ENCODE data around the gene RALB.
"Not testable (repeated sequence)": the region's sequence is repeated elsewhere in the genome, so short reads cannot be mapped to it uniquely, and the experiment has no call there.

Gene RALB

GRCh38 chr2:120315367-120316033, 62.8 kb downstream of the RALB start:
- no peak for DNase-seq (ENCODE audit: low read depth)

- no peak for DNase-seq (ENCODE audit: low read depth)
These were observed 63.4 kb downstream of the RALB start for GRCh38 chr2:120316071-120316470.

GRCh38 chr2:120316528-120317179, 64.0 kb downstream of the RALB start:
- DNase-seq (ENCODE audit: low read depth), result no peak

GRCh38 chr2:120317180-120317533, 64.5 kb downstream of the RALB start:
- no peak for DNase-seq (ENCODE audit: low read depth)

GRCh38 chr2:120317916-120318315, 65.3 kb downstream of the RALB start:
- DNase-seq (ENCODE audit: low read depth), result no peak

- no peak for DNase-seq (ENCODE audit: low read depth)
These were observed 66.0 kb downstream of the RALB start for GRCh38 chr2:120318626-120319025.

- no peak for DNase-seq (ENCODE audit: low read depth)
These were observed 66.5 kb downstream of the RALB start for GRCh38 chr2:120319123-120319522.

- no peak for DNase-seq (ENCODE audit: low read depth)
These were observed 67.2 kb downstream of the RALB start for GRCh38 chr2:120319686-120320317.

GRCh38 chr2:120320318-120320851, 67.7 kb downstream of the RALB start:
- no peak for DNase-seq (ENCODE audit: low read depth)

GRCh38 chr2:120320887-120321556, 68.4 kb downstream of the RALB start:
- DNase-seq (ENCODE audit: low read depth), result not testable (repeated sequence)

GRCh38 chr2:120321721-120322284, 69.2 kb downstream of the RALB start:
- no peak for DNase-seq (ENCODE audit: low read depth)

GRCh38 chr2:120322329-120322728, 69.7 kb downstream of the RALB start:
- DNase-seq (ENCODE audit: low read depth), result no peak

- no peak for DNase-seq (ENCODE audit: low read depth)
These were observed 70.6 kb downstream of the RALB start for GRCh38 chr2:120323214-120323613.

- no peak for DNase-seq (ENCODE audit: low read depth)
These were observed 71.3 kb downstream of the RALB start for GRCh38 chr2:120323807-120324399.

- no peak for DNase-seq (ENCODE audit: low read depth)
These were observed 72.3 kb downstream of the RALB start for GRCh38 chr2:120324933-120325332.

- DNase-seq (ENCODE audit: low read depth), result no peak
These were observed 73.4 kb downstream of the RALB start for GRCh38 chr2:120326066-120326465.

- no peak for DNase-seq (ENCODE audit: low read depth)
These were observed 78.5 kb downstream of the RALB start for GRCh38 chr2:120330946-120331822.

GRCh38 chr2:120331903-120332302, 79.3 kb downstream of the RALB start:
- no peak for DNase-seq (ENCODE audit: low read depth)

- no peak for DNase-seq (ENCODE audit: low read depth)
These were observed 79.7 kb downstream of the RALB start for GRCh38 chr2:120332384-120332783.

- no peak for DNase-seq (ENCODE audit: low read depth)
These were observed 81.4 kb downstream of the RALB start for GRCh38 chr2:120334068-120334467.

- no peak for DNase-seq (ENCODE audit: low read depth)
These were observed 84.1 kb downstream of the RALB start for GRCh38 chr2:120336749-120337148.
